Stimulated activated CD4-positive, alpha-beta T cell treated with anti-CD3 and anti-CD28 coated beads, Interleukin-2, amount 100 ng/mL, for 24 hours (primary cell): Measurements from ENCODE around the gene PTPN11.

ENCODE experiments used
- DNase-seq, 2 donors: peaks; one replicate each; pipeline ENCODE4 v3.0.0-alpha.2; 2020

PTPN11 gene

GRCh38 chr12:112555621-112556233 lies 137.0 kb downstream of the PTPN11 start:
- no peak for DNase-seq

- no peak for DNase-seq
These were observed 139.3 kb downstream of the PTPN11 start for GRCh38 chr12:112557951-112558630.
